Measurements from ENCODE around the gene PUM2. TPM values are rescaled to one million over a fixed set of nuclear protein-coding genes. Genes with fewer than 3 reads are reported as not detected.

PUM2 gene
- total RNA-seq, 1 donor from 2014 or later = 113 TPM

DNA sequence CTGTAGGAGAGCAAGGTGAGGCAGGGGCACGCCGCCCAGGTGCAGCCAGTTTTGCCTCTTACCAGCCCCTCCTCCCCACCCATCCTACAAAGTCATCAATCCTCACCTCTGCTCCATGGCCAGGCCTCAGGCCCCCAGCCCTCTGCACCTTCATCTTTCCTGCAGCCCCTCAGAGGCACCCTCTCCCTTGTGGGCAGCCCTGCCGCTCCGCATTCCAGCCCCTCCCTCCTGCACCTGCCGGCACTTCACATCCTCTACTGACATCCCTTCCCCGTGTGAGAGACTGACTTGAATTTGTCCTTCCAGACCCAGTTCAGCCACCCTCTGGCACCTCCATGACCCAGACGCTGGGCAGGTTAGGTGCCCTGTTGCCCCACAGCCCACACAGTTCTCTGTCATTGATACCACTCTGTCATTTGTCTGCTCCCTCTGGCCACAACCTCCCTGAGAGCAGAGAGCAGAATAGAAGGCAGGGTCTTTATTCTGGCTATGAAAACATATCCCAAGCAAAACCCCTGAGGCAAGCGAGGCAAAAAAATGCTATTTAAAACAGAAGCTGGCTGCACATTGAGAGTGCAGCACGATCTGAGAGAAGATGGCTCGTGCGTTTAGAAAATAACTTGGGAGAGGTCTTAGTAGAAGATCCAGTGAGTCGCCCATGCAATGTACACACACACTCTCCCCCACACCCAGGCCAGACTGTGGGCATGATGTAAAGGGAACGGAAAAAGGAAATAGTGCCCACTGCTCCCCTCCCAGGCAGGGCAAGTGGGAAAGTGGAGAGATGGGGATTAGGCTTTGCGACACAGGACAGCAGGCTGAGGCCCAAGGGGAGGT is 151.6 kb downstream of the PUM2 start:
- no peaks in the 10 kb centered on the region for H3K27me3 Mint-ChIP-seq (ENCODE audit: unreplicated experiment)
- H3K27ac Mint-ChIP-seq (ENCODE audit: unreplicated experiment) = no peak overlapping the region
- H3K9me3 Mint-ChIP-seq (ENCODE audit: unreplicated experiment) = peaks cover 6% of the 10 kb centered on the region
- H3K4me1 Mint-ChIP-seq (ENCODE audit: low read depth, unreplicated experiment) = peaks cover 15% of the 10 kb centered on the region
- TF ChIP-seq, protein P1, sequence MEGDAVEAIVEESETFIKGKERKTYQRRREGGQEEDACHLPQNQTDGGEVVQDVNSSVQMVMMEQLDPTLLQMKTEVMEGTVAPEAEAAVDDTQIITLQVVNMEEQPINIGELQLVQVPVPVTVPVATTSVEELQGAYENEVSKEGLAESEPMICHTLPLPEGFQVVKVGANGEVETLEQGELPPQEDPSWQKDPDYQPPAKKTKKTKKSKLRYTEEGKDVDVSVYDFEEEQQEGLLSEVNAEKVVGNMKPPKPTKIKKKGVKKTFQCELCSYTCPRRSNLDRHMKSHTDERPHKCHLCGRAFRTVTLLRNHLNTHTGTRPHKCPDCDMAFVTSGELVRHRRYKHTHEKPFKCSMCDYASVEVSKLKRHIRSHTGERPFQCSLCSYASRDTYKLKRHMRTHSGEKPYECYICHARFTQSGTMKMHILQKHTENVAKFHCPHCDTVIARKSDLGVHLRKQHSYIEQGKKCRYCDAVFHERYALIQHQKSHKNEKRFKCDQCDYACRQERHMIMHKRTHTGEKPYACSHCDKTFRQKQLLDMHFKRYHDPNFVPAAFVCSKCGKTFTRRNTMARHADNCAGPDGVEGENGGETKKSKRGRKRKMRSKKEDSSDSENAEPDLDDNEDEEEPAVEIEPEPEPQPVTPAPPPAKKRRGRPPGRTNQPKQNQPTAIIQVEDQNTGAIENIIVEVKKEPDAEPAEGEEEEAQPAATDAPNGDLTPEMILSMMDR (IDR thresholded peaks at IDR 0.05; ENCODE audit: partially characterized antibody, unreplicated experiment) = no peak
- no peak for DNase-seq
- H3K36me3 Mint-ChIP-seq (ENCODE audit: unreplicated experiment) = peaks cover 6% of the 10 kb centered on the region
- H3K4me3 Mint-ChIP-seq (ENCODE audit: unreplicated experiment) = no peak overlapping the region

Other genes starting within 250 kb of the PUM2 start
- 0.93 TPM for gene SDC1, start 125.7 kb downstream of the PUM2 start, total RNA-seq (ENCODE audit: unreplicated experiment)
- 135 TPM for gene RHOB, start 96.2 kb upstream of the PUM2 start, total RNA-seq (ENCODE audit: unreplicated experiment)

Data from glutamatergic neuron (in vitro differentiated cells).